H1 (cell line): ENCODE results near the gene SMIM5. TPM values are rescaled to one million over a fixed set of nuclear protein-coding genes. Genes with fewer than 3 reads are reported as not detected.
A peak's percentile ranks its signal among the peaks of the same experiment; 100 is the strongest.

Source experiments
- ATF2 ChIP-seq: IDR thresholded peaks from 2 replicates; pipeline ENCODE4 v1.6.1; 2012; ENCODE audit warnings: low read length, inconsistent platforms
- BCL11A ChIP-seq, 2 experiments: IDR thresholded peaks; one replicate each; pipeline ENCODE4 v1.6.1; 2011; ENCODE audit warnings: low read depth in 2 of 2, low read length in 2 of 2, mild to moderate bottlenecking in 2 of 2
- CBX8 ChIP-seq: fragments of 300-800, 300-1000 bp; sonication (generic); IDR thresholded peaks from 2 replicates; pipeline ENCODE4 v1.7.1; 2016; ENCODE audit warnings: low read depth, low read length, borderline replicate concordance
- CHD1 ChIP-seq: IDR thresholded peaks from 2 replicates; pipeline ENCODE4 v1.6.1; 2012; ENCODE audit warnings: low read depth, low read length, improper control_type of control experiment
- E2F6 ChIP-seq: IDR thresholded peaks from 2 replicates; pipeline ENCODE4 v1.6.1; 2012; ENCODE audit warnings: inconsistent platforms
- EGR1 ChIP-seq: IDR thresholded peaks from 2 replicates; pipeline ENCODE4 v1.6.1; 2011; ENCODE audit warnings: low read depth, low read length, borderline replicate concordance
- EZH2 ChIP-seq: fragments of 200-600 bp; sonication (generic); IDR thresholded peaks from 2 replicates; pipeline ENCODE4 v1.7.1; 2012; ENCODE audit warnings: low read depth, mild to moderate bottlenecking, moderate library complexity, low read length, inconsistent platforms; ENCODE audit not compliant: severe bottlenecking
- HDAC2 ChIP-seq, 2 experiments: fragments of 300-600 bp in 1 of 2; sonication (generic) in 1 of 2; IDR thresholded peaks; 2 replicates each; pipeline ENCODE4 v1.6.1; 2011 to 2012; ENCODE audit warnings: low read depth in 2 of 2, low read length in 2 of 2, mild to moderate bottlenecking in 2 of 2, moderate library complexity in 2 of 2, borderline replicate concordance in 1 of 2, inconsistent platforms in 1 of 2
- HDAC6 ChIP-seq: IDR thresholded peaks from one replicate; pipeline ENCODE4 v1.7.1; 2012; ENCODE audit warnings: low read depth, mild to moderate bottlenecking, inconsistent platforms, low read length, moderate library complexity
- KDM1A ChIP-seq: fragments of 200-600, 300-600 bp; sonication (generic); IDR thresholded peaks from 2 replicates; pipeline ENCODE4 v1.7.1; 2016; ENCODE audit warnings: mild to moderate bottlenecking, low read length, borderline replicate concordance
- MAX ChIP-seq: IDR thresholded peaks from 2 replicates; pipeline ENCODE4 v1.6.1; 2012; ENCODE audit warnings: inconsistent platforms
- PHF8 ChIP-seq: fragments of 200-600 bp; sonication (generic); conservative IDR thresholded peaks from 2 replicates; pipeline ENCODE4 v1.7.1; 2012; ENCODE audit warnings: low read depth, mild to moderate bottlenecking, inconsistent platforms, low read length, moderate library complexity
- POLR2A ChIP-seq, 2 experiments: IDR thresholded peaks; 1 replicate in 1 of 2; 2 replicates in 1 of 2; pipeline ENCODE4 v1.6.1; 2011; ENCODE audit warnings: low read depth in 2 of 2, low read length in 2 of 2, mild to moderate bottlenecking in 2 of 2; ENCODE audit errors: control extremely low read depth in 1 of 2
- SIX5 ChIP-seq: IDR thresholded peaks from 2 replicates; pipeline ENCODE4 v1.6.1; 2011; ENCODE audit warnings: mild to moderate bottlenecking, low read depth, low read length
- TAF1 ChIP-seq: IDR thresholded peaks from 2 replicates; pipeline ENCODE4 v1.6.1; 2011; ENCODE audit warnings: mild to moderate bottlenecking, low read depth, low read length
- TCF12 ChIP-seq: IDR thresholded peaks from 2 replicates; pipeline ENCODE4 v1.6.1; 2011; ENCODE audit warnings: low read depth, mild to moderate bottlenecking, low read length
- TEAD4 ChIP-seq: IDR thresholded peaks from 2 replicates; pipeline ENCODE4 v1.6.1; 2012; ENCODE audit warnings: low read depth, low read length, inconsistent platforms, mixed read lengths
- USF2 ChIP-seq: IDR thresholded peaks from 2 replicates; pipeline ENCODE4 v1.6.1; 2011; ENCODE audit warnings: low read length, improper control_type of control experiment
- ZNF274 ChIP-seq: IDR thresholded peaks from 2 replicates; pipeline ENCODE4 v1.7.0; 2012; ENCODE audit warnings: low read length, borderline replicate concordance; ENCODE audit errors: extremely low read depth
- polyA plus RNA-seq, 7 experiments: library from polyadenylated mRNA; depleted of rRNA in 3 of 7; stranded (reverse) in 5 of 7; unstranded in 2 of 7; fragments of >200 nt in 5 of 7; fragments of 200-250 nt in 2 of 7; gene quantifications; 1 replicate in 5 of 7; 2 replicates in 1 of 7; 4 replicates in 1 of 7; pipeline versions ENCODE4 v1.2.1 to v1.2.3, GENCODE V29; 2011 to 2013; ENCODE audit warnings: missing spikeins in 2 of 7, mixed read lengths in 2 of 7
- total RNA-seq: library from RNA; stranded (reverse); fragmentation: NEBNext Ultra II Directional; extraction: Animal tissue kit (Norgen Biotek cat#: 25700); gene quantifications from 2 replicates; pipeline ENCODE4 v1.2.1, GENCODE V29; 2021

SMIM5 gene
- total and polyA plus RNA-seq, 2 of the 8 experiments (the other 6 are each of a cell fraction or from before 2014, with no cell fraction given), result not detected

- TF ChIP-seq HDAC2 (IDR thresholded peaks at IDR 0.05; ENCODE audit: borderline replicate concordance in 1 of 2, low read depth in 2 of 2, low read length in 2 of 2), result peak in 1 of 2 experiments; percentile 99; a peak in 2 of 4 replicates
- TF ChIP-seq SIX5, result no peak
- TF ChIP-seq HDAC6, result no peak
- TF ChIP-seq TEAD4, result no peak
- TF ChIP-seq ATF2, result 0 out of 2 replicates have a peak, but pooled peaks have one; percentile 17
- no peak for TF ChIP-seq ZNF274
- no peak for TF ChIP-seq EZH2
- peak; percentile 55; the same call in 1 of the 2 replicates for TF ChIP-seq EGR1
- no peak for TF ChIP-seq KDM1A
- peak; percentile 58; the same call in 1 of the 2 replicates for TF ChIP-seq MAX
- no peak for TF ChIP-seq CHD1
- 0 out of 2 replicates have a peak, but pooled peaks have one; percentile 12 for TF ChIP-seq E2F6
- TF ChIP-seq PHF8, result peak; percentile 95
- TF ChIP-seq BCL11A (IDR thresholded peaks at IDR 0.05; ENCODE audit: low read depth in 2 of 2, low read length in 2 of 2), result no peak
- peak; percentile 96 for TF ChIP-seq TAF1
- no peak for TF ChIP-seq CBX8
- no peak for TF ChIP-seq USF2
- peak; percentile 79 to 88 for TF ChIP-seq POLR2A (IDR thresholded peaks at IDR 0.05; ENCODE audit: control extremely low read depth in 1 of 2, low read depth in 2 of 2, low read length in 2 of 2)
- TF ChIP-seq TCF12, result no peak
Measured at GRCh38 chr17:75666959-75667790, 33.9 kb downstream of the SMIM5 start, which contains the start of the genes RECQL5 and SAP30BP (continued).
